Stimulated activated CD4-positive, alpha-beta T cell treated with anti-CD3 and anti-CD28 coated beads, Interleukin-4, amount 100 ng/mL, for 48 hours (primary cell): ENCODE measurements around the gene AGTR1.
"Not testable (repeated sequence)": the region's sequence is repeated elsewhere in the genome, so short reads cannot be mapped to it uniquely, and the experiment has no call there.

Experiments used
- DNase-seq, 2 donors: peaks; one replicate each; pipeline ENCODE4 v3.0.0-alpha.2; 2020; ENCODE audit warnings: low read depth in 2 of 2

The AGTR1 gene

DNA sequence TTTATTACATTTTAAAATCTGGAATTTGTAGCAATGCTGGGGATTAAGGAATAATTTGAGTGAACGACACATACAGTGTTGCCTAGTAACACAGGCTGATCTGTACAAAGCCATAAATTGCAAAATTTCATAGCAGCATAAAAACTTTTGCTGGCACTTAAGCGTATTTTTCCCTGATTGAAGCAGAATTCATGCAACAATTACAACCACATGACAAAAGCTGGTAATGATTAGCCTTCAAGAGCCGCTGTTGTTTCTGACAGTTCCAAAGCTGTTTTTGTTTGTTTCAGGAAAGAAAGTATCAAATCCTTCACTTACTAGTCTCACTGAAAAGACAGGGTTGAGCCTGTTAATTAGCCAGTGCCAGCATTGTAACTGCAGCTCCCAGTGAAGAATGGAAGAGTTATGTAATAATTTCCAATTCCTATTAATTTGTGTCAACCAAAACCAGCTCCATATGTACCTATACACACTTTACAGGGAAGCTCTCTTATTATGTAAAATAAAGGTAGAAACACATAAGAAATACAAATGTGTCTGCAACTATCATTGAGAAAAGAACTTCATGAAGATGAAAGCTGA lies 60.7 kb downstream of the AGTR1 start:
- no peak for DNase-seq

DNA sequence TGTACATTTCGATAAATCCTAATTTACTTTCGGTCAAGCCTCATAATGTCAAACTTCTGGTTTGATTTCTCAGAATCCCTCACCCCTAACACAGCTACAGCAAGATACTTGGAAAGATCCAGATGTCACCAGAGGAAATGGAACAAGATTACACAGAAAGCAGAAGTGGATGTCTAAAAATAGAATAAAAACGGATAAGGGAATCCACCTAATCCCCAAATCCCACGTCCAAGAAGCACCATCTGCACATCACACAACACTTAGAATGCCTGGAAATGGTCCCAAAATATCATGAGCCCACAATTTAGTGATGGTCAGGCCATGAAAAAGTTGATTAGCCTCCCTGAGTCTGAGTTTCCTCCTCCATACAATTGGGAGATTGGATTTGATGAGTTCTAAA lies 61.7 kb downstream of the AGTR1 start:
- no peak for DNase-seq

DNA sequence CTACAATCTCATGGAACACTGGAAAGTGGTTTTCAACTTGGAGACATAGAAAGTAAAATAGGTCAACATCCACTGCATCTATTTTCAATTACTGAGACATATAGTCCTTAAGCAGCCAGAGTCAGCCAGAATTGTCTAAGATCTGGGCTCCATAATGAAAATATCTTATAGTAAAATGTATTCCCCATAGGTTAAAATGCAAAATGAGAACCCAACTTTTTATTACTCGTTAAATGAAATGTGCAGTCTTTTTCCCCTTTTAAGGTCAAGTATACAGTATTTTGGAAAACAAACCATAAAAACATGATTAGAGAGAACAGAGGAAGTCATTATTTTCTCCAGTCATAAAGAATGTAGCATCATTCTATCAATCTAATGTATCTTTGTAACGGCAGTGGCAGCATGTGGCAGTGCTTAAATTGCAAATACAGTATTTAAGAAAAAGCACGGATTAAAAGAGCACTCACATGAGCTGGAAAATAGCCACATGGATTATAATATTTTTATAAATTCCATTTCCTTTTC lies 65.5 kb downstream of the AGTR1 start:
- no peak for DNase-seq

DNA sequence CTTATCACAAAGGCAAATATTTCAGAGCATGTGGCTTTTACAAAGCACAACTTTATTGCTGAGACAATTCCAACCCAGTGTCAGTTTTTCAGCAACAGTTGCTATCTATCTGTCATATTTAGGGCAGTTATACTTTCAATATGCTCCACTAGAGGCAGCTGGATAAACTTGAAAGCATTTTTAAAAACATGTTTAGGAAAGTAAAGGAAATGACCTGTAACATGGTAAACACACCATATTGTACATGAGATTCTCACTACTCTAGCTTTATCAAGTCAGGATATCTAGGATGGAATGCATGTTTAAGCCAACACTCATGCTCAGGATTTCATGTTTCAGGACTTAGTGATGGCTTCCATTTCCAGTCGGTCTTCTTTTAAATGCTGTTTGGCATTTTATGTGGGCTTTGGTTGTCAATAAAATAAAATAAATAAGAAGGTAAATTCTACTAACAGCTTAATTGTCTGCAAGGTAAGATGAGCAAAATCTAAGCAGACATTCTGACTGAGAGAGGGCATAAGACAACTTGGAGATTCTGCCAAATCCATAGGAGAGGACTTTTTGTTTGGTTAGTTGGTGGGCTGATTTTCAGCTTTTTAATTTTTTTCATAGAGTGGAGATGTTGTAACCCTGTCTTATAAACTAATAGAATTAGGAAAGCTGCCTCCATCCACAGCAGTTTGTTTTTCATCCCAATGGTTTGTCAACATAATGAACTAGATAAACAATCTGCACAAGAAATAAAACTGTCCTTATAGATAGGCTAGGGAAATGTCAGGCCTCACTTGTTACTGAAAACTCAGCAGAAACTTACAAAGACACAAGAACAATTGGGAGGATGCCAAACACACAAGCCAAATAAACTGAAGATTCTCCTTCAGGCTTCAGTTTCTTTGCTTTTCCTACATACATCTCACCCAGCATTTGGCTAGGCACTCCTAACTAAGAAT lies 66.6 kb downstream of the AGTR1 start:
- DNase-seq: no peak

DNA sequence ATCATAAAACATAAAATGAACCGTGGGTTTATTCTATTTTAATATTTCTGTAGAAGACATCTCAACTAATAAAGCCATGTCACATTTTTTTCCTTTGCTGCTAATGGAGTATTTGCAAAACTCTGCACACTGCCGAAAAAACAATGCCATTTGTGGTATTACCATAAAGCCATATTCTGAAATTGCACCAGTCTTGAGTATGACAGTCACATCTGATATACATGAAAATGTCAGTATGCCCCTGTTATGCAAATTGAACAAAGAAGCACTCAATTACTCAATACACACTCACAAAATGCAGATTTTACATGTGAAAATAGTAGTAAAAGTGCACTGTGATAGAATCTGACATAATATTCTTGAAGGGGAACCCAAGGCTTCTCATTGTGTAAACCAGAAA lies 74.7 kb downstream of the AGTR1 start:
- no peak for DNase-seq

DNA sequence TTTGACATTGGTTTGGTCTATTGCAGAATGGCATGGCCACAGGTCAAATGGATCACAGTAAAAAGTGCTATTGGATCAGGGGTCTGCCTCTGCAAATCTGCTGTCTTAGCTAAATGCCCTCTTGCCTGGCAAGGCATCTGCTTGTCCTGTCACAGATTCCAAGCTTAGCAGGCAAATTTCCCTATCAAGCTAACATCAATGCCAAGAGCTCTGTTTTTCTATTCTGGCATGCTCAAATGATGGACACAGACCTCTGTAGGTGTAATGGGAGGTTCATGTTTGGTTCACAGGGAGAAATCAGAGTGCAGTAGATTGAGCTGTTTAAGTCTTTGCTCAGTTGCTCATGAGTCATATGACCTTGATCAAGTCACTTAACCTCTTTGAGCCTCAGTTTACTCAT lies 75.1 kb downstream of the AGTR1 start:
- no peak for DNase-seq

DNA sequence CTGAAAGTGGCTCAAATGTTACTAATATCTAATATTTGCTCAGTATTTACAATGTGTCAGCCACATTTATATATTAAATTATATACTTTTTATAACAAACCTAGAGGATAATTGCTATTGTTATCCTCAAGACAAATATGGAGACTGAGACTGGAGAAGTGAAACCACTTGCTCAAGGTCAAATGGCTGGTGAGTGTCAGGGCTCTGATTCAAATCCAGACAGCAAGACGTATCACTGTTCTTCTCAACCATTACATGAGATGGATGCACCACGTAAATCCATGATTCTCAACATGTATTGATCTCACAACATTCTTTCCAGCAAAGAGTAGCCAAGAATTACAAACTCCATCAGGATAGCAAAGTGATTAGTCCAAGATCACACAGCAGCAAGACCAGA lies 76.1 kb downstream of the AGTR1 start:
- DNase-seq: no peak

DNA sequence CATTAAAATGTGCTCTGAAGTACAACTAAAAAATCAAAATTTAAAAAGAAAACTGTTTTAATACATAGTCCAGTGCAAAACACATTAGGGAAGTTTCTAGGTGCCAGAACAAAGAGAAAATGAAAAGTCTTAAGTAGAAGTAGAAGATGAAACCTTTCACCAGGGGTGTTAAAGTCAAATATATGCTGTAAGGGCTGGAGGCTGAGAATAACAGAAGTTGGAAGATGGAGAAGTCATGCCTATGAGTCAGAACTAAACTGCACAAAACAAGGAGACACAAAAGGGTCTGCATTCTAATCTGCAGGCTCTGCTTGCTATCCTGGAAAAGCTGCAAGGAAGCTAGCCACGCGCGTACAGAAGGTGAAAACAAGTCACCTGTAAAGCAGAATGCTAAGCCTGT lies 81.2 kb downstream of the AGTR1 start:
- DNase-seq: no peak

DNA sequence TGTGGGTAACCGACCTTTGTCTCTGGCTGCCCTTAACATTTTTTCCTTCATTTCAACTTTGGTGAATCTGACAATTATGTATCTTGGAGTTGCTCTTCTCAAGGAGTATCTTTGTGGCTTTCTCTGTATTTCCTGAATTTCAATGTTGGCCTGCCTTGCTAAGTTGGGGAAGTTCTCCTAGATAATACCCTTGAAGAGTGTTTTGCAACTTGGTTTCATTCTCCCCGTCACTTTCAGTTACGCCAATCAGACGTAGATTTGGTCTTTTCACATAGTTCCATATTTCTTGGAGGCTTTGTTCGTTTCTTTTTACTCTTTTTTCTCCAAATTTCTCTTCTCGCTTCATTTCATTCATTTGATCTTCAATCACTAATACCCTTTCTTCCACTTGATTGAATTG lies 87.3 kb downstream of the AGTR1 start:
- DNase-seq: not testable (repeated sequence)

DNA sequence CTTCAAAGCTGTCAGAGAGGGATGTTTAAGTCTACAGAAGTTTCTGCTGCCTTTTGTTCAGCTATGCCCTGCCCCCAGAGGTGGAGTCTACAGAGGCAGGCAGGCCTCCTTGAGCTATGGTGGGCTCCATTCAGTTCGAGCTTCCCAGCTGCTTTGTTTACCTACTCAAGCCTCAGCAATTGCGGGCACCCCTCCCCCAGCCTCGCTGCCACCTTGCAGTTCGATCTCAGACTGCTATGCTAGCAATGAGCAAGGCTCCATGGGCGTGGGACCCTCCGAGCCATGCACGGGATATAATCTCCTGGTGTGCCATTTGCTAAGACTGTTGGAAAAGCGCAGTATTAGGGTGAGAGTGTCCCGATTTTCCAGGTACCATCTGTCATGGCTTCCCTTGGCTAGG lies 88.5 kb downstream of the AGTR1 start:
- DNase-seq: not testable (repeated sequence)

DNA sequence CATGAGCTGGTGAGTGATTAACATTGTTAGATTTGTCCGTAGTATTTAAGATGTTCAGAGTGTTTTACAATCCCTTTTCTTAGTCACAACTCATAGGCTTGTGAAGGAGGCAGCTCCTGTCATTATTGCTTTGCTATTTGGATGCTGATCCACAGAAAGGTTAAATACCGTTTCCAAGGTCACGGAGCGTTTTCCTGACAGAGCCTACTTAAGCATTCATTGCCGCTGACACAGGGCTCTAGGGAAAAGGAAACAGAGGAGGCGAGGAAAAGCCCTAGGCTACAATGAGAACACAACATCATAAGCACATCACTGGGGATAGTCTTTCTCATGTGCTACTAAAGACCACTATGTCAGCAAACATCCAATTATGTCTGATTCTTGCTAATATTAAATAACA lies 91.4 kb downstream of the AGTR1 start:
- no peak for DNase-seq

DNA sequence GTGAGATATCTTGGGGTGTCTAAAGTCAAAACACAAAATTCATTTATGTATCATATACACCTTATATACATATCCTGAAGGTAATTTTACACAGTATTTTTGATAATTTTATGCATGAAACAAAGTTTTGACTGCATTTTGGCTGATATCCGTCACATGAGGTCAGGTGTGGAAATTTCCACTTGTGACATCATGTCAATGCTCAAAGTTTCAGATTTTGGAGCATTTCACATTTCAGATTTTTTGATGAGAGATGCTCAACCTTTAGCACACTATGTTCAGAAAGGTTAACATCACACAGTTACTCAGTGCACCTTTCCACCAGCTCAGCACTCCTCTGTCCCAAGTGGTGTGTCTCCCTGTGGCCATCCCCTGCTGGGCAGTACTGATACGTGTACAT lies 92.2 kb downstream of the AGTR1 start:
- DNase-seq: no peak

DNA sequence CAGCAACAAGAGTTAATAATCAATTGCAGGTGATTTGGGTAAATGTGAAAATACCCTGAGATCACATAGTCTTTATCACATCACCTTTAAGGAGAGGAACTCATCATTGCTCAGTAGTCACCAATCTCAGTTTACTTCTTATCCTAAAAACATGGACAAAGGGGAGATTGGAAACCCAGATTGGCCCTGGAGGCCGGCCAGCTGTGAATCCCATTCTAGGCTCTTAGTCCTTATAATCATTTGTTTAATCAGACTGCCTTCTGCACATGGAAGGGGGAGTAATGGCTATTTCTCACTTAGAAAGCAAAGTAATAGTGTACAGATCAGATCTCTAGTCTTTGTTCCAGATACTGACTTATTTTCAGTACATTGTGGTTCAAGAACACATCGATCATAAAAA lies 92.7 kb downstream of the AGTR1 start:
- DNase-seq: no peak

DNA sequence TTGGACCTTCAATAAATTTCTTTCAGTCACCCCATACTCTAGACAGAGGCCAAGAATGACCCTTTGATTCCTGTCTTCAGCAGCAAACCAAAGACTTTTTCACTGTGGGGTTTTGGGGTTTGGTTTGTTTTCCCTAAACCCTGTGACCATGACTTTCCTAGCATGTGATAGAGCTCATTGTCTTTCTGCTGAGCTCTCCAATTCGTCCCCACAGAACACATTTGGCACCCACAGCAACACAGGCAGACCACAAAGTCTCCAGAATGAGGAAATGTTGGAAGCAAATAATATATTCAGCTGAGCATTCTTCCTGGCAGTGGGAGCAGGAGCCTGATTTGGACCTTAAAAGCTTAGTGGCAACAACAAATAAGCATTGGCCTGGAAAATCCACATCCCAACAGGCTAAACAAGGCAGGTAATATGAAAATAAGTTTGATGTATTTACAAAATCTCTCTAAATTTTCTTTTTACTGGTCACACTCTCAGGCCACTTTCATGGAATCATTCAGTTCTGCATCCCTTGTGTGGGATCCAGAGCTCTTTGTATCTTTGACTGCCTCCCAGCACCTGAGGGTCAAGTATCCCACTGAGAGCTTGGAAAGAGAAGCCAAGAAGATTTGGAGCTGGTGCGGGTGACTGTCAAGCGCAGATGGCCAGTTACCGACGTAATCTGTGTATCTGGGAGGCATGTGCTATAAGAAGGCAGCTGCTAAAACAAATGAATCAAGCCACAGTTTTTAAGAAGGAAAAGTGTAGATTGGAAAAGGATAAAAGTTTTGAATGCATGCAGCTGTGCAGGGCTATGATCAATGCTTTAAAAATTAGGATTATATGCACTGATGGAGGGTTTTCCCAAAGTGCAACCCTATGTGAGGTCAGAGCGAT lies 93.4 kb downstream of the AGTR1 start:
- no peak for DNase-seq

DNA sequence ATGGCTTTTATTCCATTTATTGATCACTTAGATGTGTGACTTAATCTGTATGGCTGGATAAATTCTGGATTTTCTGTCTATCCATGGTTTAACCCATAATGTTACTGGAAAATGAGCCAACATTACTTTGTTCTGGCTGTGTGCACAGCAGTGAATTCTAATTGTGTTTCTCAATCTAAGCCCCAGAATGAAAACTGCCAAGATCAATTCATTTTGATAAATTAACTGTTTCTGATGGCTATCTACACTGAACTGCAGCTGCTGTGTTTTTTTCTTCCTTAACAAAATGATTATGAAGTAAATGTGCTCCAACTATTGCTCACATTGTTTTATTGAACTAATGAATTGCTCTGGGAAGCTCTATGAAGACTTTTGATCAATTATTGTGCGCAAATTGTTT lies 94.2 kb downstream of the AGTR1 start:
- DNase-seq: no peak

DNA sequence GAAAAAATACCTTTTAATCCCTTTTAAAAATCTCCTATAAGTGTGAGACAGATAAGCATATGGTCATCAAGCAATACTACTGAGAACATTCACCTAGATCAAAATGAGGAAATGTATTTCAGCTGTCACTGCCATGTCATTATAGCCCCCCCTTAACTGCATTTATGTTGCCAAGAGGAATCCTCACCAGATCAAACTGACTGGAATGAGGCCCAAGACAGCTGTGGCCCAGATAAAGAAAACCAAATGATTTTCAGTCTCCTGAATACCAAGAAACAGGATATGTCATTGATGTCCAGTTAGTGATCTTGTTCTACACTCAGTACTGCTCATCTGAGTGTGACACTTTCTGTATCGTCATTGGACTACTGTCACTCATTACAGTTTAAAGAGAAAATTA lies 94.8 kb downstream of the AGTR1 start:
- DNase-seq: no peak
